GM19438 (cell line): ENCODE results near the gene ITSN1.

Source experiments
- ATAC-seq: cut with Tn5 transposase; IDR thresholded peaks from one replicate; pipeline ENCODE4 v1.9.1; 2021; ENCODE audit warnings: low read depth; ENCODE audit not compliant: unreplicated experiment

The ITSN1 gene

GRCh38 chr21:33829844-33830243, 187.5 kb downstream of the ITSN1 start:
- no peak for ATAC-seq

- no peak for ATAC-seq
Observed at GRCh38 chr21:33831962-33832659, 189.8 kb downstream of the ITSN1 start.

- ATAC-seq = no peak
Observed at GRCh38 chr21:33834801-33835500, 192.7 kb downstream of the ITSN1 start.

- ATAC-seq = no peak
Observed at GRCh38 chr21:33835920-33836319, 193.6 kb downstream of the ITSN1 start.

- ATAC-seq = no peak
Observed at GRCh38 chr21:33836408-33836807, 194.1 kb downstream of the ITSN1 start.

GRCh38 chr21:33839167-33839716, 196.9 kb downstream of the ITSN1 start:
- ATAC-seq = no peak

GRCh38 chr21:33839806-33840205, 197.5 kb downstream of the ITSN1 start:
- no peak for ATAC-seq

- ATAC-seq = no peak
Observed at GRCh38 chr21:33840771-33841170, 198.5 kb downstream of the ITSN1 start.

- ATAC-seq = no peak
Observed at GRCh38 chr21:33841561-33841960, 199.3 kb downstream of the ITSN1 start.

GRCh38 chr21:33843216-33843615, 200.9 kb downstream of the ITSN1 start:
- no peak for ATAC-seq

GRCh38 chr21:33844104-33844889, 202.0 kb downstream of the ITSN1 start:
- ATAC-seq = no peak

GRCh38 chr21:33844890-33845205, 202.5 kb downstream of the ITSN1 start:
- ATAC-seq = no peak

- no peak for ATAC-seq
Observed at GRCh38 chr21:33846141-33846540, 203.8 kb downstream of the ITSN1 start.

GRCh38 chr21:33847588-33848248, 205.4 kb downstream of the ITSN1 start:
- no peak for ATAC-seq

- ATAC-seq = no peak
Observed at GRCh38 chr21:33848249-33848953, 206.1 kb downstream of the ITSN1 start.

GRCh38 chr21:33849834-33850233, 207.5 kb downstream of the ITSN1 start:
- no peak for ATAC-seq

- ATAC-seq = no peak
Observed at GRCh38 chr21:33850401-33850800, 208.1 kb downstream of the ITSN1 start.

GRCh38 chr21:33850985-33851384, 208.7 kb downstream of the ITSN1 start:
- no peak for ATAC-seq

GRCh38 chr21:33852485-33852884, 210.2 kb downstream of the ITSN1 start:
- no peak for ATAC-seq

GRCh38 chr21:33854604-33855003, 212.3 kb downstream of the ITSN1 start:
- ATAC-seq = no peak
